Type B pancreatic cell (in vitro differentiated cells): ENCODE results near the gene AGO1. TPM values are rescaled to one million over a fixed set of nuclear protein-coding genes. Genes with fewer than 3 reads are reported as not detected.
"Not testable (repeated sequence)": the region's sequence is repeated elsewhere in the genome, so short reads cannot be mapped to it uniquely, and the experiment has no call there.

Experiments
- DNase-seq: peaks from one replicate; pipeline ENCODE4 v3.0.0; 2021; ENCODE audit warnings: mixed read lengths; ENCODE audit not compliant: unreplicated experiment; ENCODE audit errors: extremely low spot score
- H3K27ac Mint-ChIP-seq: 2 replicates; pipeline ENCODE4 v1.8.0; 2021; ENCODE audit warnings: mild to moderate bottlenecking, mixed read lengths
- H3K27me3 Mint-ChIP-seq: 2 replicates; pipeline ENCODE4 v1.8.0; 2021; ENCODE audit warnings: mixed read lengths
- H3K36me3 Mint-ChIP-seq: 2 replicates; pipeline ENCODE4 v1.8.0; 2021; ENCODE audit warnings: mixed read lengths
- H3K4me1 Mint-ChIP-seq: one replicate; pipeline ENCODE4 v1.8.0; 2021; ENCODE audit warnings: mixed read lengths; ENCODE audit not compliant: unreplicated experiment
- H3K4me3 Mint-ChIP-seq: 2 replicates; pipeline ENCODE4 v1.8.0; 2021; ENCODE audit warnings: mild to moderate bottlenecking, mixed read lengths
- H3K9me3 Mint-ChIP-seq: 2 replicates; pipeline ENCODE4 v1.8.0; 2021; ENCODE audit warnings: mixed read lengths
- CTCF ChIP-seq: fragments of 200-600 bp; sonication (generic); conservative IDR thresholded peaks from 2 replicates; pipeline ENCODE4 v1.5.0; 2021; ENCODE audit warnings: antibody characterized with exemption, mild to moderate bottlenecking
- total RNA-seq: library from RNA; stranded (reverse); gene quantifications from 2 replicates; pipeline ENCODE4 v1.2.1, GENCODE V29; 2021; ENCODE audit warnings: low replicate concordance

The AGO1 gene
- total RNA-seq, 1 donor from 2014 or later, result 47.7 TPM

GRCh38 chr1:35866991-35867390 is 16.0 kb upstream of the AGO1 start:
- TF ChIP-seq CTCF, result no peak
- no peaks in the 10 kb centered on the region for H3K27me3 Mint-ChIP-seq
- no peak overlapping the region for H3K27ac Mint-ChIP-seq
- peaks cover 4% of the 10 kb centered on the region for H3K4me1 Mint-ChIP-seq
- H3K4me3 Mint-ChIP-seq, result no peak overlapping the region
- H3K9me3 Mint-ChIP-seq, result no peaks in the 10 kb centered on the region
- DNase-seq, result no peak
- no peaks in the 10 kb centered on the region for H3K36me3 Mint-ChIP-seq

- not testable (repeated sequence) for DNase-seq, H3K9me3 Mint-ChIP-seq, H3K4me3 Mint-ChIP-seq, H3K27me3 Mint-ChIP-seq, H3K27ac Mint-ChIP-seq, H3K36me3 Mint-ChIP-seq, H3K4me1 Mint-ChIP-seq
These were observed 13.6 kb upstream of the AGO1 start for GRCh38 chr1:35869245-35869950.

- H3K27me3 Mint-ChIP-seq, result no peaks in the 10 kb centered on the region
- no peaks in the 10 kb centered on the region for H3K9me3 Mint-ChIP-seq
- no peak for TF ChIP-seq CTCF
- H3K27ac Mint-ChIP-seq, result no peak overlapping the region
- no peaks in the 10 kb centered on the region for H3K4me1 Mint-ChIP-seq
- no peaks in the 10 kb centered on the region for H3K36me3 Mint-ChIP-seq
- H3K4me3 Mint-ChIP-seq, result no peak overlapping the region
- DNase-seq, result no peak
These were observed 12.2 kb upstream of the AGO1 start for GRCh38 chr1:35870651-35871309.

- DNase-seq, result no peak
- H3K4me3 Mint-ChIP-seq, result no peak overlapping the region
- H3K4me1 Mint-ChIP-seq, result no peaks in the 10 kb centered on the region
- H3K36me3 Mint-ChIP-seq, result no peaks in the 10 kb centered on the region
- H3K27me3 Mint-ChIP-seq, result no peaks in the 10 kb centered on the region
- H3K9me3 Mint-ChIP-seq, result no peaks in the 10 kb centered on the region
- no peak overlapping the region for H3K27ac Mint-ChIP-seq
- no peak for TF ChIP-seq CTCF
These were observed 9.7 kb upstream of the AGO1 start for GRCh38 chr1:35873243-35873750.

GRCh38 chr1:35874115-35874514 is 8.9 kb upstream of the AGO1 start:
- H3K36me3 Mint-ChIP-seq, H3K9me3 Mint-ChIP-seq, DNase-seq, H3K27me3 Mint-ChIP-seq, H3K27ac Mint-ChIP-seq, H3K4me1 Mint-ChIP-seq, H3K4me3 Mint-ChIP-seq: not testable (repeated sequence)

- no peak for DNase-seq
- no peaks in the 10 kb centered on the region for H3K4me1 Mint-ChIP-seq
- H3K27ac Mint-ChIP-seq, result no peak overlapping the region
- H3K36me3 Mint-ChIP-seq, result no peaks in the 10 kb centered on the region
- no peak overlapping the region for H3K4me3 Mint-ChIP-seq
- no peak for TF ChIP-seq CTCF
- H3K27me3 Mint-ChIP-seq, result peaks cover 3% of the 10 kb centered on the region
- no peaks in the 10 kb centered on the region for H3K9me3 Mint-ChIP-seq
These were observed 6.0 kb upstream of the AGO1 start for GRCh38 chr1:35876988-35877387.
